ENCODE measurements around the gene MSLN. TPM values are rescaled to one million over a fixed set of nuclear protein-coding genes. Genes with fewer than 3 reads are reported as not detected.

MSLN gene
- total and polyA plus RNA-seq, 2 donors (not counting 3 experiments of a cell fraction or from before 2014, with no cell fraction given), result not detected

DNA sequence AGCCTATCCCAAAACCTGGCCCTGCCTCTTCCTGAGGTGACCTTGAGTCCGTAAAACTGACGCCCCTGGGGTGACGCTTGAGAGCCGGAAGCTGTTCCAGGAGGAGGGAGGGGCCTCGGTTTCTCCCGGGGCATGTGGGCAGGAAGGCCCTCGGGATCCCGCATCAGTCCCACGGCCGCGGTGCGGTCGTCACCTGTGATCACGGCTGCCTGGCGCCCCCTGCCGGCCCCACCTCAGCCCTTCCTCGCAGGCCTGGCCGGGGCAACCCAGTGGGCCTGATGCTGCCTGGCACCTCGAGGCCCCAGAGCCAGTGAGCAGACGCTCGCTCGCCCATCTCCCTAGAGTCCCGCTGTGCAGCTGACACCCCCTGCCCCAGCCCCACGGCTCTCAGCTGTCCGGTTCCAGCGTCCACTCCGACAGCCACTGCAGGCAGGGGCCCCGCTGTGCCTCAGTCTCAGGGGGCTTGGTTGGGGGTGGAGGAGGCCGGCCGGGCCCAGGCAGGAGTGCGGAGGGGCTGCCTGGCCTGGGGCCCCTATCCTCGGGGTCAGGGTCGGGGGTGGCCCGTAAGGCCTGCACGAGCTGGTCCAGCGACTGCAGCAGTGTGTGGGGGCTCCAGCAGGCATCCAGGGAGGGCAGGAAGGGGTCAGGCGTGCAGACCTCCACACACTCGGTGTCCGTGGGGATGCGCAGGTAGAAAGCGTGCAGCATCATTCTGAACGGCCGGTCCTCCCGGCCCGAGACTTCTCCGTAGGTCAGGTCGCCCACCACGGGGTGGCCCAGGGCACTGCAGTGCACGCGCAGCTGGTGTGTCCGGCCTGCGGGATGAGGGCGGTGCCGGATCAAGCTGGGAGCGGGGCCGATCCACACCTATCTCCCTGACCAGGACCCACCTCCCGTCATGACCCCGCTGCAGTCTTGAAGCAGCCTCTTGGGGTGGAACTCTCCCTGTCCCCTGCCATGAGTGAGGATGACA is 25.3 kb downstream of the MSLN start:
- DNase-seq (ENCODE audit: low read depth, low spot score) (peak; percentile 26), FAIRE-seq (no peak)
- peaks cover 13% of the 10 kb centered on the region for H3K4me1 ChIP-seq (ENCODE audit: control insufficient read depth, extremely low read depth, insufficient read depth, low read length)
- no peak overlapping the region for H3K4me2 ChIP-seq (ENCODE audit: insufficient read depth, low read length)
- POLR2A ChIA-PET, result no interaction called here
- no peak overlapping the region for H3K27ac ChIP-seq (ENCODE audit: insufficient read depth, low read depth, low read length)
- no peaks in the 10 kb centered on the region for H3K27me3 ChIP-seq (ENCODE audit: control insufficient read depth in 2 of 2, insufficient read depth in 2 of 2, low read length in 2 of 2)
- H3K36me3 ChIP-seq (ENCODE audit: control insufficient read depth in 2 of 2, extremely low read depth in 1 of 2, insufficient read depth in 2 of 2, low read length in 2 of 2), result peaks cover 2 to 6% of the 10 kb centered on the region in 2 experiments
- no peaks in the 10 kb centered on the region for H4K20me1 ChIP-seq (replicated peaks; ENCODE audit: control insufficient read depth, extremely low read depth, insufficient read depth, low read length)
- intact Hi-C loops (cut with micrococcal nuclease) (loop anchor here (1.0 to 5.0 kb wide), 2 partner anchors 44 to 75 kb away; partner anchors contain the start of gene CIAO3), dilution Hi-C loops (cut with MboI; ENCODE audit: extremely low pct_ligation_motif_present, low sequenced_read_pairs) (no loop called here)
- no peak overlapping the region for H3K4me3 ChIP-seq (replicated peaks in 1 of 3; ENCODE audit: insufficient read depth in 1 of 3, low read depth in 1 of 3, low read length in 3 of 3)
- H2AFZ ChIP-seq (ENCODE audit: low read depth, low read length), result no peak overlapping the region
- peaks cover 26% of the 10 kb centered on the region for H3K79me2 ChIP-seq (ENCODE audit: control insufficient read depth, insufficient read depth, low read length)
- TF ChIP-seq, protein P1, sequence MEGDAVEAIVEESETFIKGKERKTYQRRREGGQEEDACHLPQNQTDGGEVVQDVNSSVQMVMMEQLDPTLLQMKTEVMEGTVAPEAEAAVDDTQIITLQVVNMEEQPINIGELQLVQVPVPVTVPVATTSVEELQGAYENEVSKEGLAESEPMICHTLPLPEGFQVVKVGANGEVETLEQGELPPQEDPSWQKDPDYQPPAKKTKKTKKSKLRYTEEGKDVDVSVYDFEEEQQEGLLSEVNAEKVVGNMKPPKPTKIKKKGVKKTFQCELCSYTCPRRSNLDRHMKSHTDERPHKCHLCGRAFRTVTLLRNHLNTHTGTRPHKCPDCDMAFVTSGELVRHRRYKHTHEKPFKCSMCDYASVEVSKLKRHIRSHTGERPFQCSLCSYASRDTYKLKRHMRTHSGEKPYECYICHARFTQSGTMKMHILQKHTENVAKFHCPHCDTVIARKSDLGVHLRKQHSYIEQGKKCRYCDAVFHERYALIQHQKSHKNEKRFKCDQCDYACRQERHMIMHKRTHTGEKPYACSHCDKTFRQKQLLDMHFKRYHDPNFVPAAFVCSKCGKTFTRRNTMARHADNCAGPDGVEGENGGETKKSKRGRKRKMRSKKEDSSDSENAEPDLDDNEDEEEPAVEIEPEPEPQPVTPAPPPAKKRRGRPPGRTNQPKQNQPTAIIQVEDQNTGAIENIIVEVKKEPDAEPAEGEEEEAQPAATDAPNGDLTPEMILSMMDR (IDR thresholded peaks at IDR 0.05; ENCODE audit: extremely low read depth in 1 of 2, insufficient read depth in 1 of 2, low read depth in 1 of 2, low read length in 2 of 2), result peak; percentile 74 to 86
- TF ChIP-seq POLR2AphosphoS5 (IDR thresholded peaks at IDR 0.05; ENCODE audit: insufficient read depth, low read depth, low read length), result no peak
- no peaks in the 10 kb centered on the region for H3K9me1 ChIP-seq (replicated peaks; ENCODE audit: control insufficient read depth, extremely low read depth, insufficient read depth, low read length)
- no peaks in the 10 kb centered on the region for H3K9me3 ChIP-seq (replicated peaks; ENCODE audit: control insufficient read depth, insufficient read depth, low read length)
- no peak overlapping the region for H3K9ac ChIP-seq (replicated peaks; ENCODE audit: extremely low read depth, insufficient read depth, low read length)
- CTCF ChIA-PET, result interaction anchor here (0.8 to 5.8 kb wide), 12 partner anchors 9 to 272 kb away, joined by 3 to 67 read pairs (median 6); partner anchors contain the start of genes ANTKMT and METRN
- BruUV-seq (replicated peaks), result no TSS peak

All from endothelial cell of umbilical vein (primary cell).